GM19099 (cell line): ENCODE measurements around the gene MTPN.

Experiments used
- POLR2A ChIP-seq: IDR thresholded peaks from 3 replicates; pipeline ENCODE4 v1.6.1; 2011; ENCODE audit warnings: low read depth; ENCODE audit not compliant: insufficient read length; ENCODE audit errors: extremely low read depth

The MTPN gene

DNA sequence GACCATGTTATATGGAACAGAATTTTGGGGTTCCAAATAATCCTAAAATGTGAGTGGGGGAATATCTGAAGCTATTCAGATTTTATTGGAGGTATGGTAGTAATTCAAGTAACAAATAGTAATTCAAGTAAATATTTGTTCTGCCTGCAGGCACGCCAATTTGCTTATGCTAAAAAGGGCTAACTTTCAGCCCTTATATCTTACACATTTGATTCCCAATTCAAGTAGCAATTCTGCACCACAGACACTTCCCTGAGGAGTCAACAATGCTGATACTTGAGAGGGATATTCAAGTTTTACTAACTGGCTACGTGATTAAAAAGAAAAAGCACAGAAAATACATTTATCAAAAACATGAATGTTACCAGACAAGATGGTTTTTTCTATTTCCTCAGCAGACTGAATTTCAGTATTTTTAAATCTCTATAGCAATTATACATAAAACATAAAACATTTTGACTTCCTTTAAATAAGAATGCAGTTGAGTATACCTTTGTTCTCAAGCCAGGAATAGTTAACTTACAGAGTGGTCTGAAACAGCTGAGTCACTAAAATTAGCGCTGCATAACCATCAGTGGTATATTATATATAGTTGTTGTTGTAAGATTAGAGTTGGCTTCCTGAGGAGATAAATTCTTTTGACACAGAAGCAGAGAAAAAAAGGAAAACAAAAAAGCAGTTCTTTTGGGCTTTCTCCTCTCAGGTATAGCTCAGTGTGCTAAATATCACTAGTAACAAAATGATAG, 33.9 kb downstream of the MTPN start:
- no peak for TF ChIP-seq POLR2A

DNA sequence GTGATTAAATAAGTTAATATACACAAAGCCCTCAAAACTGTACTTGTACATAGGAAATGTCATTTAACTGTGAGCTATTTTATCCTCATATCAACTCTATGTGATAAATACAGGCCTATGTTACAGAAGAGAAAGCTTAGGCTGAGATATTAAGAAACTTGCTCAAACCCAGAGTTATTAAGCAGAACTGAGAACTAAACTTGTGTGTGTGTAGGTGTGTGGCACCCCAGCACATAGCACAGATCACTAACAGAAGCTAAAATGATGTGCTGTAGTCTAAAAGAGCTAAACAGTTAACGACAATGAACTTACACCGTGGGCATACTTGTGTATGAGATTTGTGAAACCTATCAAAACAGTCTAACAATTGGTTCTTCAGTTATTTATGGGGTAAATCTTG, 34.5 kb downstream of the MTPN start:
- no peak for TF ChIP-seq POLR2A

DNA sequence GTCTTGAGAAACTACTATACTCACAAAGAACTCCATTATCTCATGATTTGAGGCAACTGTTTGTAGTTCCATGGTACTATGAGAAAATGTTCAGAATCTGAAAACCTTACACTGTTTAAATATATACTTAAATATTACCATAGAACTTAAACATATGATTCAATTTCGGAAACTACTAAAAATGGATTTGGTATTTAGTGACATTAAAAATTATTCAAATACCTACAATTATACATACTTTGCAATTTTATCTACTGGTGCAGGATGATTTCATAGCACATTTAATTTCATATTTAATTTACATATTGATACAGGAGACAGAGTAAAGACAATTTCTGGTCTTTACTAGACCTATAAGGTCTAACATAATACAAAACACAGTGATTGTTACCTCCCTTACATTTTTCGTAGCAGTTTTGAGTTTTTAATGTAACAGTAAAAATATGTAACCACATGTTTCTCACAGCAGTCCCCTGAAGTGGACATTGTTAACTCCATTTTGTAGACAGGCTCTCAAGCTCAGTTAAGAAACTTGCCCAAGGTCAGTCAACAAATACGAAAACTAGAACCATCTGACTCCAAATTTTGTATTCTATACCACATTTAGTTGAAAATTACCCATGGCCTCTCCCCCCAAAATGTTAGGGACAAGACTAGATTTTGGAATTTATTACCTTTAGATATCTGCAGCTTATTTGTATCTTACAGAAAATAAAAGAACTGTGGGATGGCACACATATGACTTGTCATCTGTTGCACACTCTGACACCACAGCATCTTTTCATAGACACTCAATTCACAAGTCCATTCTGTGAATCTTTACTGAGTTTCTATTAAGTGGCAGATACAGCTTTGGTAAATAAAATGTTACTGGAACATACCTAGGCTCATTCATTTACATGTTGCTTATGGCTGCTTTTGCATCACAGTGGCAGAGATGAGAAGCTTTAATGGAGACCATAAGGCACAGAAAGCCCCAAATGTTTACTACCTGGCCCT, 36.8 kb downstream of the MTPN start:
- no peak for TF ChIP-seq POLR2A

DNA sequence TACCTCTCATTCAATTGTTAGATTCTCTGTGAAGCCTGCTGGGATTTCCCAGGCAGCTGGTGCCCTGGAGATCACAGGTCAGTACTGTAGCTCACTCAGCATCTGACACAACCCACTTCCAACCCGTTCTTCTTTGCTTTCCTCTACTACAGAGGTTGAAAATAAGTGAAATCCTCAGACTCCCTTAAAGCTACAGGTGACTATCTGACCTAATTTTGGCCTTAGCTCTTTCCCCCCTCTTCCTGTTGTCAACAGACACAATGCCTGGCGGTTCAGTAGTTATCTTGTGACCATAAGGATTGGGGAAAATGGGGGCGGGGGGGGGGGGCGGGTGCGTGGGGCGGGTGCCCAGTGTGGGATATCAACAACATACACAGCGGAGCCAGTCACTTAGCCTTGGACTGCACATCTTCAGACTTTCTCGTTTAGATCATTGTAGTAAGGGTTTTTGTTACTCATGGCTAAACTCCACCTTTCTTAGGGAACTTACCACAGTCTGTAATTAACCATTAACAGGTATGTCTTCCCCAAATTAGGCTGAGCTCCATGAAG, 37.8 kb downstream of the MTPN start:
- no peak for TF ChIP-seq POLR2A

DNA sequence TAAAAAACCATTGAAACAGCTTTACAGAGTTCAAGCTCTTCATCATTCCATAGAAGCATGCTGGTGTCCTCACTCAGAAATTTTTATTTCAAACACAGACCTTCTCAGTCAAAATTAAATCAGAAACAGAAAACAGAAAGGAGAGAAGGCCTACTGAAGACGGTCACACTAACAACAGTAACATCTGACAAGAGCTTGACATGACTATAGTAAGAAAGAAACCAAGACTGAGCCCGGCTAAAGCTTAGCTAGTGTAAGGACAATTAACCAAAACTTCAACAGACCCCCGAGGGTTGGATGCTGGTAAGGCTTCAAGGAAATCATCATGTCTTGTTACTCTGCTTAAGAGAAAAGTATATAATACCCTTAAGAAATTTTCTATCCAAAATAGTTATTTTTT, 38.6 kb downstream of the MTPN start:
- TF ChIP-seq POLR2A = no peak

DNA sequence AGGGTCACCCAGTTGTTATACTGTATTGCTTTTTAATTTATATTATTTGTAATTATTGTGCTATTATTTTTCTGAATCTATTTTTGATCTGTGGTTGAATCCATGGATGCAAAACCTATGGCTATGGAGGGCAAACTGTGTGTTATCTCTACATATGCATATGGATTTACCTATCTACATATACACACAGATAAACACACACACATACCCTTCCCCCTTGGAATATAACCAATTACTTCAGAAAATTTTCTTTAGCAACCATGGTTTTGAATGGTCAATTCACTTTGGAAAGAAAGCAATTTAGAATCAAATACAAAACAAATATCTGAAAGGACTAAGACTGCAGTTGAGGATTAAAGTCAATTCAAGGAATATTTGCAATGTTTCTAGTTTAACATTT, 39.1 kb downstream of the MTPN start:
- TF ChIP-seq POLR2A = no peak

DNA sequence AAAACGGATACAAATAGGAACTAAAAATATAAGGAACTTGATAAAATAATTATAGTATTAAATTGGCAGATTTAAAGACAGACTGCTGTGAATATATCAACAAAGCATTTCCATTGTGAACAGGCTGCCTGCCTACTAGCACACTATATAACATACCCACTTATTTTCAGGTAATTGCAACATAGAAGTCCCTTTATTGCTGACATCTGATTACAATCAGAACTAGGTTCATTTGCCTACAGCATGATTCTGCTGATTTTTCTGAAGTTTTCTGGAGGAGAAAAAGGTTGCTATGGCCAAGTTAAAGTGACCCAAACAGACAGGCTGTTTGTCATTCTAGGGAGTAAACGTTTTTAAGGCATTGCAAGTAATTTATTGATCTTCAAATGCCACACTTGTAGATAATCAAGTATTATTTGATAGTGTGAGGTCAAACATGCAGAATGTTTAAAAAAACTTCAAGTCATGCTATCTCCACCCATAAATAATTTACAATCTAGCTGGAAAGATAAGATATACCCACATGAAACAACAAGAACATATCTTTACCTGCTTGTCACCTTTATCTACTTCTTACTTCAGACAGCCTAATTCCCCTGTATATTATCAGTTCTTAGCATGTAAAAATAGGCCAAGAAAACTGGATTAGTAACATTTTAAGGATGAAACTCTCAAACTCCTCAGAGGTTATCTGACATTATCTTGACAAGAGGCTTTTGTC, 40.5 kb downstream of the MTPN start:
- no peak for TF ChIP-seq POLR2A

DNA sequence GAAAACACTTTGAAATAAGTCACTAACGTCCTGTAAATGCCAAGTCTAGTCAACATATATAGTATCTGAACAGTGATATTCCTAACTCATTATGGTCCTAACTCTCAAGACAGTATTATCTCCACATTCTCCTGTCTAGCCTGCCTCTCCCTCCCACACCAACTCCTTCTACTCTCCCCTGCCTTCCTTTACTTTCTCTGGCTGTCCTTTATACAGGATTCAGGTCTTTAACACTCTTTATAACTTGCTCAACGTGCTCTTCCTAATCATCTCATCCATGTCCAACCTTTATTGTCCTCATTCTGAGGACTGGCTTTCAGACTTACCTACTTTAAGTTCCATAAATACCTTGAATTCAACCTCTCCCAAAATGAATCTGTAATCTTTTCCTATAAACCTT, 42.5 kb downstream of the MTPN start:
- TF ChIP-seq POLR2A = no peak

DNA sequence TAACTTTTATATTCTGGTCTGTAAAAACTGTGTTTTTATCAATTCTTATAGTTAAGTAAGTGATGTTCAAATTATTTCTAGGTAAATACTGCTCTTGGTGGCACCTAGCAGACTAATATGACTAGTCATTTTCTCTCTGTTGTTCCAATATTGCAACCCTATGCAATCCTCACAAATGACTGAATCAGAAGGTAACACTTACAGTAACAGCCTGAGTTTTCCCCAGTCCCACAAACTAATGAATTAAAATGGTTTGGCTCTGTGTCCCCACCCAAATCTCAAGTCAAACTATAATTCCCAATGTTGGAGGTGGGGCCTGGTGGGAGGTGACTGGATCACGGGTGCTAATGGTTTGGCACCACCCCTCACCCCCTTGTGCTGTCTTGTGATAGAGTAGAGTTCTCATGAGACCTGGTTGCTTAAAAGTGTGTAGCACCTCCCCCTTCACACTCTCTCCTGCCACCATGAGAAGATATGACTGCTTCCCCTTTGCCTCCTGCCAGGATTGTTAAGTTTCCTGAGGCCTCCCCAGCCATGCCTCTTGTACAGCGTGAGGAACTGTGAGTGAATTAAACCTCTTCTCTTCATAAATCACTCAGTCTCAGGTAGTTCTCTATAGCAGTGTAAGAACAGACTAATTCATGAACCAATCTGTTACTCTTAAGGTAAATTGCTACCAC, 43.5 kb downstream of the MTPN start:
- no peak for TF ChIP-seq POLR2A

DNA sequence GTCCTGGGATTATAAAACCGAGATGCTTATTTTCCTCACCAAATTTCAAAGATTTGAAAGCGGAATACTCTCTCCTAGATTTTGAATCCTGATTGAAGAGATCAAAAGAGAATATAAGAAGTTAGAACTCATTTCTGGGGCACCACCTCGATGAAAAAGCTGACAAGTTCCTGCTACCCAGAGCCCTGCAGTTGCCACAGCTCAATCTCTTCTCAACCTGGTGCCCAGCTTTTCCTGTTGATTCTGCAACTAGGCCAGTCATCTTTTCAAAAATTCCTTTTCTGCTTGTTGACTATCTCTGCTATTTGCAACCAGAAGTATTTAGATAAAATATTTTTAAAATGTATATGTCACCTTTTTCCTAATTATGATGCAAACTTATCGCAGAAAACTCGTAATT, 45.0 kb downstream of the MTPN start:
- TF ChIP-seq POLR2A = no peak

DNA sequence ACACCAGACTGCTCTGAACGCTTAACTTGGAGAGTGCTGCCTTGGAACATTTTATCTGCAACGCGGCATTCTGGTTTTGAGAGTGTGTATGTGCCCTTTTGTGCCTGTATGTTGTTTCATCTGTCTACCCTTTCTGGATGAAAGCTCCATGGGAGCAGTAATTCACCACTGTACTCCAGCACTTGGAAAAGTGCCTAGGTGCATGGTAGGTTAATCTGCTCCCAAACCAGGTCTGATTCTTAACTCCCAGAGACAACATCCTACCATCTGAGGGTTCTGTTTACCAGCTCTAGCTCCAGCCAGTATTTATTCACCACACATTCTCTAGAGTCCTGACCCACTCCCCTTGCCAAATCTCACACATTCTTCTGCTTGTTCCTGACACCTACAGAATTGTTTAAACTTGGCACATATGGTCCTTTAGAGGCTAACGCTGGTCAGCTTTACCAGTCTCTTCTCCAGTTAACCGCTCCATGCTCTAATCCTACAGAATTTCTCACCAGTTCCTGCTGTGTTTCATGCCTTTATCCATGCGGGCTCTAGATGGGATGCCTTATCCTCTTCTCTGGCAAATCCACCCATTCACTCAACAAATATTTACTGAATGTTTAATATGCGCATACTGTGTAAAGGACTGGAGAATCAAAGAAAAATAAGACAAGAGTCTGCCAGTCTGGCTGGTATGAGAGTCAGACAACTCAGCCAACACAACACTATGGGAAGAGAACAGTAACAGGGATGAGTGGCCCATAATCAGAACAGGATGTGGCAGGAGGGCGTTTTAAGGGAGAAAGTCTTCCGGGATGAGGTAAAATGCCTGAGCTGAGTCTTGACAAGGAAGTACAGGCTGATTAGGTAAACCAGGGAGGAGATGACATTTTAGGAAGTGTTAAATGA, 46.3 kb downstream of the MTPN start:
- TF ChIP-seq POLR2A = no peak

DNA sequence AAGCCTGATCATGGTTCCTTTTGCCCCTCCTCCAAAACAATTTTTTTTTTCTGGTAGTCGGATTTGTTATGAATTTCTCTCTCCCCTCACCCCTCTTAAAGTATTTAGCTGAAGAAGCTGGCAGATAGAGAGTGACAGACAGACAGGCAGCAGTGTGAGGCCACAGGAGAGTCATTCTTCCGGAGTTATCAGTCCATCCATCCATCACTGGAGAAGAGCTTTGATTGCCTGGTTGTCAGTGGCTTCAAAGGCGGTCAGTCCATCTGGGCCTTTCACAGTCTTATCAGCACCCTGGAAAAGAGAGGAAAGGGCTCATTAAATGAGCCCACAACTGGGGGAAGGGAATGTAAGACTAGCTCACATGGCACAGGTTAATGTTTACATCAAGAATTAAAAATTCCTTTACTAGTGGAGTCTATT, 47.4 kb downstream of the MTPN start:
- TF ChIP-seq POLR2A = no peak

DNA sequence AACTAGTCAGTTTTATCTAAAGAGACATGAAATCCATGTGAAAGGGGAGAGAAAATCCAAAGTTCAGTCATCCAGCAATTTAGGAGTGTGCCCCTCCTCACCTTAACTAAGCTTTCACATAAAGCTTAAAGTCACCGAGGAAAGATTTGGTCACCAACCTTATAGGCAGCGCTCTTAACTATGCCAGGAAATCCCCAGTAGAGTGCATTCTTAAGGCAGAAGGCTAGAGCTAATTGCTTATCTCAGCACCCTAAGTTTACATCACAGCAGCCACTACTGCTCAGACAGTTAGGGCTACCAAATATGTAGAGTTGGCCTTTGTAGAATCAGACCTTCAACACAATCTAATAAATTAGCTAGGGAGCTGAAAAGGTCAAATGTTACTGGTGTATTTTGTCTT, 47.9 kb downstream of the MTPN start:
- no peak for TF ChIP-seq POLR2A
